A549 treated with Mapracorat at 1 μM for 4 hours (cell line): ENCODE measurements around the gene CENPVL3. TPM values are rescaled to one million over a fixed set of nuclear protein-coding genes. Genes with fewer than 3 reads are reported as not detected.

ENCODE experiments used
- total RNA-seq: library from RNA; stranded (reverse); fragments of 200-300 nt; extraction: Qiagen RNA extraction; gene quantifications from 5 replicates; pipeline ENCODE4 v1.2.3, GENCODE V29; 2022

CENPVL3 gene
- total RNA-seq, result 0.08 to 0.22 TPM (median 0.21 TPM) in 5 replicates

DNA sequence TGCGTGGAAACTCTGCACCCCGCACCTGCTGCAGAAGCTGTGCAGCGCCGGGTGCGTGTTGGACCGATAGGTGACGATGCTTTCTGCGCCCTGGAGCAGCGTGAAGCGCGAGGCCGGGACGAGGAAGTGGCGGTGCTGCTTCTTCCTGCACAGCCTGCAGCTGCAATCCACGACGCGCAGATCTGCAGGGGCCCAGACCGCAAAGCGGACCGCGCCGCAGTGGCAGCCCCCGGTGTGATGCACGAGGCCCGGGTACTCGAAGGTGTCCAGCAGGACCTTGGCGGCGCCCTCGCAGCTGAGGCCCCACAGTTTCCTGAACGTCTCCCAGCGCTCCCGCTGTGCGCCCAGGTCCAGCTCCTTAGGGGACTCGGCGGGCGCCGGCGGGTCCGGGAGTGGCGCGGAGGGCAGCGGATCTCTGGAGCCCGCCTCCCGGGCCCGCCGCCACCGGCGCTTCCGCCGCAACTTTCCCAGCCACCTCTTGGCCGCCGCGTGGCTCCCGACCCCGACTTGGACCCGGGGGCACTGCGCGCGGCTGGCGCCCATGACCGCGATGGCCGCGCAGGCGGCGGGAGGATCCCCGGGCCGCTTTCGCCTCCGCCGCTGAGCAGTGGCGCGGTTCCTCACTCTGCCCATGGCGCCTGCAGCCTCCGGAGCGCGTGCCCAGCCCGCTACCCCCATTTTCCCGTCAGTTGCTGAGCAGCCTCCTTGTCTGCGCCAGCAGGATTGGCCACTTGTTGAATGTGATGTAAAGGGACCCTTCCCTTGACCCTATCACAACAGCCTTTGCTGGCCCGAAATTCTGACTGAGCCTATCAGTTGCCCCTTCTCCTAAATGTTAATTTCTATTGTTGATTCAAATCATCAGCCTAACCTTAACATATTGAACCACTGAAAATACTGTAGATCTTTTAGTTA, at the start of gene CENPVL3:
Gene CENPVL3 (minus strand): TSS at position 672 of the 915 bp plus-strand sequence. CDS start 39 bp downstream, at position 633.

Other genes starting within 250 kb of the CENPVL3 start
- 2.2 to 3.5 TPM (median 2.6 TPM) in 5 replicates for gene NUDT11, start 122.3 kb downstream of the CENPVL3 start, total RNA-seq
- gene CENPVL2, start 63.9 kb upstream of the CENPVL3 start, total RNA-seq, result not detected in 5 replicates
- gene CENPVL1, start 91.6 kb upstream of the CENPVL3 start, total RNA-seq, result not detected in 5 replicates
- gene GSPT2, start 124.5 kb upstream of the CENPVL3 start, total RNA-seq, result 7.4 to 9.8 TPM (median 8.3 TPM) in 5 replicates